Hepatocyte (in vitro differentiated cells): ENCODE measurements around the gene PLA2G2C. TPM values are rescaled to one million over a fixed set of nuclear protein-coding genes. Genes with fewer than 3 reads are reported as not detected.
A peak's percentile ranks its signal among the peaks of the same experiment; 100 is the strongest.

Experiments used
- DNase-seq: peaks from one replicate; pipeline ENCODE4 v3.0.0-alpha.2; 2016; ENCODE audit warnings: low spot score
- H2AFZ ChIP-seq: fragments of 200-600 bp; sonication (generic); 2 replicates; pipeline ENCODE4 v1.6.0; 2016; ENCODE audit warnings: antibody characterized with exemption, mild to moderate bottlenecking
- H3K27ac ChIP-seq: fragments of 200-600 bp; sonication (generic); 2 replicates; pipeline ENCODE4 v1.5.1; 2016; ENCODE audit warnings: mild to moderate bottlenecking
- H3K27me3 ChIP-seq: fragments of 200-600 bp; sonication (generic); 2 replicates; pipeline ENCODE4 v1.6.1; 2016
- H3K36me3 ChIP-seq: fragments of 200-600 bp; sonication (generic); replicated peaks from 2 replicates; pipeline ENCODE4 v1.5.1; 2016; ENCODE audit warnings: low read depth; ENCODE audit not compliant: insufficient read depth
- H3K4me1 ChIP-seq: fragments of 200-600 bp; sonication (generic); 2 replicates; pipeline ENCODE4 v1.5.1; 2016; ENCODE audit warnings: mild to moderate bottlenecking, moderate library complexity; ENCODE audit not compliant: insufficient read depth
- H3K4me2 ChIP-seq: fragments of 200-600 bp; sonication (generic); 2 replicates; pipeline ENCODE4 v1.6.0; 2016
- H3K4me3 ChIP-seq: fragments of 200-600 bp; sonication (generic); 2 replicates; pipeline ENCODE4 v1.5.1; 2016; ENCODE audit warnings: mild to moderate bottlenecking
- H3K79me2 ChIP-seq: fragments of 200-600 bp; sonication (generic); 2 replicates; pipeline ENCODE4 v1.6.0; 2017; ENCODE audit warnings: mild to moderate bottlenecking
- H3K9me2 ChIP-seq: fragments of 200-600 bp; sonication (generic); replicated peaks from 2 replicates; pipeline ENCODE4 v1.6.0; 2017; ENCODE audit warnings: mild to moderate bottlenecking; ENCODE audit not compliant: insufficient read depth
- H3K9me3 ChIP-seq: fragments of 200-600 bp; sonication (generic); 2 replicates; pipeline ENCODE4 v1.5.1; 2016; ENCODE audit warnings: low read depth, mild to moderate bottlenecking
- H4K20me1 ChIP-seq: fragments of 200-600 bp; sonication (generic); 2 replicates; pipeline ENCODE4 v1.6.0; 2016; ENCODE audit warnings: mild to moderate bottlenecking; ENCODE audit not compliant: insufficient read depth, poor library complexity, severe bottlenecking
- CTCF ChIP-seq: fragments of 200-600 bp; sonication (generic); IDR thresholded peaks from 2 replicates; pipeline ENCODE4 v1.5.1; 2016; ENCODE audit warnings: antibody characterized with exemption, mild to moderate bottlenecking; ENCODE audit not compliant: poor library complexity
- EZH2 ChIP-seq: fragments of 200-600 bp; sonication (generic); IDR thresholded peaks from 2 replicates; pipeline ENCODE4 v1.6.1; 2016; ENCODE audit warnings: antibody characterized with exemption, mild to moderate bottlenecking, borderline replicate concordance
- EZH2phosphoT487 ChIP-seq: fragments of 200-600 bp; sonication (generic); IDR thresholded peaks from one replicate; pipeline ENCODE4 v1.6.1; 2018; ENCODE audit warnings: antibody characterized with exemption, mild to moderate bottlenecking, low read depth, moderate library complexity; ENCODE audit not compliant: unreplicated experiment, severe bottlenecking
- WGBS: methylation state at CpG from one replicate; pipeline ENCODE4 v1.1.6; 2016; ENCODE audit warnings: low lambda C conversion rate; ENCODE audit errors: missing lambda C conversion rate; 5-methylcytosine and 5-hydroxymethylcytosine counted together
- polyA plus RNA-seq: library from polyadenylated mRNA; unstranded; fragments of >200 nt; fragmentation: Nextera tagmentation; extraction: Ambion mirVana; gene quantifications from 2 replicates; pipeline ENCODE4 v1.2.1, GENCODE V29; 2016
- total RNA-seq: library from RNA; depleted of rRNA; stranded (reverse); fragments of >200 nt; gene quantifications from 2 replicates; pipeline ENCODE4 v1.2.3, GENCODE V29; 2014

The PLA2G2C gene
- total and polyA plus RNA-seq, 2 experiments from 2014 or later, result not detected

- Histone ChIP-seq H3K27me3 (no peaks in the 10 kb centered on the region), H3K4me2 (no peak overlapping the region), H3K4me1 (no peaks in the 10 kb centered on the region), H3K27ac (no peak overlapping the region), H3K79me2 (no peaks in the 10 kb centered on the region), H3K9me2 (no peaks in the 10 kb centered on the region), H3K9me3 (no peaks in the 10 kb centered on the region), H2AFZ (no peak overlapping the region), H4K20me1 (no peaks in the 10 kb centered on the region), H3K36me3 (no peaks in the 10 kb centered on the region), H3K4me3 (no peak overlapping the region)
- TF ChIP-seq EZH2 (no peak), CTCF (no peak), EZH2phosphoT487 (no peak)
- 70% methylated on average over 5 of the region's 5 CpGs for WGBS
- DNase-seq, result peak; percentile 45
Measured at GRCh38 chr1:20192364-20192763, 6.0 kb upstream of the PLA2G2C start.

- no peaks in the 10 kb centered on the region for H3K9me3 ChIP-seq
- WGBS, result 91% methylated on average over 12 of the region's 12 CpGs
- H3K4me2 ChIP-seq, result no peak overlapping the region
- TF ChIP-seq EZH2phosphoT487, result no peak
- TF ChIP-seq EZH2, result no peak
- no peak for TF ChIP-seq CTCF
- no peak overlapping the region for H3K4me3 ChIP-seq
- DNase-seq, result no peak
- no peaks in the 10 kb centered on the region for H4K20me1 ChIP-seq
- no peaks in the 10 kb centered on the region for H3K79me2 ChIP-seq
- H3K36me3 ChIP-seq, result no peaks in the 10 kb centered on the region
- H3K4me1 ChIP-seq, result peaks cover 4% of the 10 kb centered on the region
- no peaks in the 10 kb centered on the region for H3K9me2 ChIP-seq
- H3K27ac ChIP-seq, result no peak overlapping the region
- H3K27me3 ChIP-seq, result no peaks in the 10 kb centered on the region
- H2AFZ ChIP-seq, result no peak overlapping the region
Measured at GRCh38 chr1:20191266-20191825, 5.0 kb upstream of the PLA2G2C start.

- TF ChIP-seq EZH2phosphoT487 (no peak), EZH2 (no peak), CTCF (no peak)
- Histone ChIP-seq H3K79me2 (no peaks in the 10 kb centered on the region), H3K36me3 (no peaks in the 10 kb centered on the region), H3K4me3 (no peak overlapping the region), H3K27ac (no peak overlapping the region), H3K27me3 (no peaks in the 10 kb centered on the region), H3K9me2 (no peaks in the 10 kb centered on the region), H4K20me1 (no peaks in the 10 kb centered on the region), H2AFZ (no peak overlapping the region), H3K4me2 (no peak overlapping the region), H3K9me3 (no peaks in the 10 kb centered on the region), H3K4me1 (peaks cover 7% of the 10 kb centered on the region)
- 94% methylated on average over 19 of the region's 19 CpGs for WGBS
- DNase-seq, result no peak
Measured at GRCh38 chr1:20190256-20191160, 4.2 kb upstream of the PLA2G2C start.
